Loucy (cell line): ENCODE data around the gene GARIN5B.

Experiments
- H2AFZ ChIP-seq: fragments of 200-600 bp; sonication (generic); 2 replicates; pipeline ENCODE4 v1.6.0; 2016; ENCODE audit warnings: antibody characterized with exemption, mild to moderate bottlenecking, low read length, moderate library complexity
- H3F3A ChIP-seq: fragments of 200-600 bp; 2 replicates; pipeline ENCODE4 v1.6.0; 2016; ENCODE audit warnings: antibody characterized with exemption, low read depth, mild to moderate bottlenecking
- H3K27me3 ChIP-seq: fragments of 200-600 bp; sonication (generic); 2 replicates; pipeline ENCODE4 v1.6.1; 2014; ENCODE audit warnings: low read length, mild to moderate bottlenecking; ENCODE audit not compliant: insufficient read depth, poor library complexity, severe bottlenecking
- H3K36me3 ChIP-seq: fragments of 200-600 bp; sonication (generic); 2 replicates; pipeline ENCODE4 v1.6.1; 2016; ENCODE audit warnings: low read length; ENCODE audit not compliant: insufficient read depth
- H3K4me1 ChIP-seq: fragments of 200-600 bp; sonication (generic); 2 replicates; pipeline ENCODE4 v1.5.1; 2014; ENCODE audit warnings: low read length, mild to moderate bottlenecking; ENCODE audit not compliant: insufficient read depth, poor library complexity, severe bottlenecking
- H3K4me2 ChIP-seq: fragments of 200-600 bp; sonication (generic); 2 replicates; pipeline ENCODE4 v1.6.0; 2014; ENCODE audit warnings: antibody characterized with exemption, low read length, low read depth, mild to moderate bottlenecking; ENCODE audit not compliant: poor library complexity, severe bottlenecking
- H3K4me3 ChIP-seq: fragments of 200-600 bp; sonication (generic); 2 replicates; pipeline ENCODE4 v1.5.1; 2014; ENCODE audit warnings: low read length, mild to moderate bottlenecking, mixed read lengths; ENCODE audit not compliant: poor library complexity, severe bottlenecking
- H3K79me2 ChIP-seq: fragments of 200-600 bp; sonication (generic); 2 replicates; pipeline ENCODE4 v1.6.1; 2014; ENCODE audit warnings: low read length; ENCODE audit not compliant: insufficient read depth
- H3K9ac ChIP-seq: fragments of 200-600 bp; sonication (generic); 2 replicates; pipeline ENCODE4 v1.6.0; 2014; ENCODE audit warnings: mild to moderate bottlenecking, low read depth, low read length, moderate library complexity; ENCODE audit not compliant: poor library complexity, severe bottlenecking
- H3K9me2 ChIP-seq: fragments of 200-600 bp; sonication (generic); replicated peaks from 2 replicates; pipeline ENCODE4 v1.6.1; 2016; ENCODE audit warnings: low read depth, low read length, mixed read lengths
- H3K9me3 ChIP-seq: fragments of 200-600 bp; sonication (generic); 2 replicates; pipeline ENCODE4 v1.6.1; 2014; ENCODE audit warnings: mild to moderate bottlenecking, antibody characterized with exemption, low read length, low read depth; ENCODE audit not compliant: insufficient read depth
- H4K20me1 ChIP-seq: fragments of 200-600 bp; sonication (generic); 2 replicates; pipeline ENCODE4 v1.6.0; 2014; ENCODE audit warnings: antibody characterized with exemption, low read length, mild to moderate bottlenecking; ENCODE audit not compliant: insufficient read depth, poor library complexity, severe bottlenecking
- CTCF ChIP-seq: fragments of 200-600 bp; sonication (generic); conservative IDR thresholded peaks from 2 replicates; pipeline ENCODE4 v1.5.1; 2014; ENCODE audit warnings: mild to moderate bottlenecking, antibody characterized with exemption, low read length
- EZH2phosphoT487 ChIP-seq: fragments of 200-600 bp; IDR thresholded peaks from 2 replicates; pipeline ENCODE4 v1.6.1; 2018; ENCODE audit warnings: antibody characterized with exemption, mild to moderate bottlenecking, moderate library complexity, borderline replicate concordance

The GARIN5B gene

GRCh38 chr19:55365245-55365644, 2.2 kb upstream of the GARIN5B start:
- no peaks in the 10 kb centered on the region for H3K4me1 ChIP-seq
- no peaks in the 10 kb centered on the region for H3K79me2 ChIP-seq
- no peaks in the 10 kb centered on the region for H3K9me2 ChIP-seq
- no peak for TF ChIP-seq EZH2phosphoT487
- no peak for TF ChIP-seq CTCF
- H3K36me3 ChIP-seq: no peaks in the 10 kb centered on the region
- no peak overlapping the region for H3K4me3 ChIP-seq
- H3K9me3 ChIP-seq: no peaks in the 10 kb centered on the region
- H3K4me2 ChIP-seq: no peak overlapping the region
- H3K27me3 ChIP-seq: no peaks in the 10 kb centered on the region
- no peak overlapping the region for H3K9ac ChIP-seq
- H4K20me1 ChIP-seq: no peaks in the 10 kb centered on the region
- no peaks in the 10 kb centered on the region for H3F3A ChIP-seq
- H2AFZ ChIP-seq: no peak overlapping the region

- H3K27me3 ChIP-seq: no peaks in the 10 kb centered on the region
- no peak overlapping the region for H2AFZ ChIP-seq
- H3K9me2 ChIP-seq: no peaks in the 10 kb centered on the region
- no peaks in the 10 kb centered on the region for H3K4me1 ChIP-seq
- TF ChIP-seq CTCF (no peak), EZH2phosphoT487 (no peak)
- no peak overlapping the region for H3K9ac ChIP-seq
- H3F3A ChIP-seq: no peaks in the 10 kb centered on the region
- no peaks in the 10 kb centered on the region for H3K36me3 ChIP-seq
- H4K20me1 ChIP-seq: no peaks in the 10 kb centered on the region
- H3K79me2 ChIP-seq: no peaks in the 10 kb centered on the region
- no peak overlapping the region for H3K4me3 ChIP-seq
- no peaks in the 10 kb centered on the region for H3K9me3 ChIP-seq
- no peak overlapping the region for H3K4me2 ChIP-seq
These were observed 678 bp downstream of the GARIN5B start for GRCh38 chr19:55362174-55362989.

- no peaks in the 10 kb centered on the region for H3K27me3 ChIP-seq
These were observed 2.2 kb downstream of the GARIN5B start for GRCh38 chr19:55360902-55361301.

More at GRCh38 chr19:55360902-55361301, 2.2 kb downstream of the GARIN5B start:
- Histone ChIP-seq H3K4me3 (no peak overlapping the region), H3K79me2 (no peaks in the 10 kb centered on the region), H3K36me3 (no peaks in the 10 kb centered on the region), H3K4me2 (no peak overlapping the region), H4K20me1 (no peaks in the 10 kb centered on the region), H3K9me2 (no peaks in the 10 kb centered on the region), H3K4me1 (no peaks in the 10 kb centered on the region), H3F3A (no peaks in the 10 kb centered on the region), H3K9ac (no peak overlapping the region), H3K9me3 (no peaks in the 10 kb centered on the region), H2AFZ (no peak overlapping the region)
- no peak for TF ChIP-seq CTCF
- no peak for TF ChIP-seq EZH2phosphoT487
